CD4-positive, alpha-beta T cell treated with Interleukin-4 for 4 hours (primary cell): ENCODE results near the gene LRRC4C.
"Not testable (repeated sequence)": the region's sequence is repeated elsewhere in the genome, so short reads cannot be mapped to it uniquely, and the experiment has no call there.

Experiments used
- DNase-seq: peaks from one replicate; pipeline ENCODE4 v3.0.0-alpha.2; 2020

The LRRC4C gene

GRCh38 chr11:40203606-40204005 lies 1255.8 kb downstream of the LRRC4C start:
- no peak for DNase-seq

- DNase-seq, result no peak
Observed at GRCh38 chr11:40202589-40203270, 1256.7 kb downstream of the LRRC4C start.

- DNase-seq, result not testable (repeated sequence)
Observed at GRCh38 chr11:40192590-40192989, 1266.9 kb downstream of the LRRC4C start.

- no peak for DNase-seq
Observed at GRCh38 chr11:40190294-40190693, 1269.2 kb downstream of the LRRC4C start.

- no peak for DNase-seq
Observed at GRCh38 chr11:40188848-40189247, 1270.6 kb downstream of the LRRC4C start.

GRCh38 chr11:40187295-40187694 lies 1272.2 kb downstream of the LRRC4C start:
- no peak for DNase-seq

GRCh38 chr11:40186437-40187263 lies 1272.8 kb downstream of the LRRC4C start:
- DNase-seq, result no peak

GRCh38 chr11:40185793-40186192 lies 1273.7 kb downstream of the LRRC4C start:
- no peak for DNase-seq

GRCh38 chr11:40183073-40184064 lies 1276.1 kb downstream of the LRRC4C start:
- DNase-seq, result no peak

- DNase-seq, result no peak
Observed at GRCh38 chr11:40179541-40179940, 1279.9 kb downstream of the LRRC4C start.

GRCh38 chr11:40178470-40178869 lies 1281.0 kb downstream of the LRRC4C start:
- DNase-seq, result no peak

- DNase-seq, result no peak
Observed at GRCh38 chr11:40175980-40176379, 1283.5 kb downstream of the LRRC4C start.

GRCh38 chr11:40170078-40170477 lies 1289.4 kb downstream of the LRRC4C start:
- DNase-seq, result no peak

- DNase-seq, result no peak
Observed at GRCh38 chr11:40168414-40168813, 1291.0 kb downstream of the LRRC4C start.

GRCh38 chr11:40167805-40168204 lies 1291.6 kb downstream of the LRRC4C start:
- DNase-seq, result not testable (repeated sequence)

- no peak for DNase-seq
Observed at GRCh38 chr11:40166892-40167291, 1292.6 kb downstream of the LRRC4C start.

- no peak for DNase-seq
Observed at GRCh38 chr11:40162901-40163883, 1296.3 kb downstream of the LRRC4C start.

- DNase-seq, result no peak
Observed at GRCh38 chr11:40161854-40162410, 1297.5 kb downstream of the LRRC4C start.

GRCh38 chr11:40160418-40160817 lies 1299.0 kb downstream of the LRRC4C start:
- no peak for DNase-seq

- no peak for DNase-seq
Observed at GRCh38 chr11:40149721-40150120, 1309.7 kb downstream of the LRRC4C start.

- no peak for DNase-seq
Observed at GRCh38 chr11:40140560-40140959, 1318.9 kb downstream of the LRRC4C start.
